ENCODE data around the gene CCL1. TPM values are rescaled to one million over a fixed set of nuclear protein-coding genes. Genes with fewer than 3 reads are reported as not detected.

The CCL1 gene
- total and polyA plus RNA-seq, 2 experiments from 2014 or later = not detected

DNA sequence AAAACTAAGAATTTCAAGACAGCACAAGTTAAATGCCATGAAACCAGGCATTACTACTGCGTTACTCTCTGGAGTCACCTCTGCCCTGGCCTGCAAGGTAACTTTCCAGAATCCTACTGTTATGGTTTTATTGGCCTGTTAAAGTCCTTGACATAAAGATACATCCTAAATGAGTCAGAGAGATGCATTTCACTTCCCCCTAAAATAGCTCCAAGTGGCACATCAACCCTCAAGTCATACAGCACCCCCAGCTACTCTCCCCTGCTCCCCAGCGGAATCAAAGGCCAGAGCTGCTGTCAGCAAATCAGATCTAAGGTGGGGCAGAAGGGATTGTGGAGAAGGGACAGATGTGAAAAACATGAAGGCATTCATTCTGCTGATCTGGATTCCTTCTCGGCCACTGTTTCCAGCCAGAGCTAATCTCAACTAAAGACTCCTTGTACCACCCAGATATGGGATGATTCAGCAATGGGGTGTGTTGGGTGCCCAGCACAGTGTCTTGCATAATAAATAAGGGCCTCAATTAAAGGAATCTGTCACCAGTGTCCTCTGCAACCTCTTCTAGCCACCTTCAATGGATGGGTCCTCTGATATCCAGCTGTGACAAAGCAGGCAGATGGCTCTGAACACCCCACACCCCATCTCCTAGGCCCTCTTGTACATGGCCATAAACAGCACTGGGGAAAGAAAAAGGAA, 8.5 kb upstream of the CCL1 start:
- H3K36me3 ChIP-seq (ENCODE audit: insufficient read depth) = no peaks in the 10 kb centered on the region
- H2AFZ ChIP-seq = no peak overlapping the region
- no peaks in the 10 kb centered on the region for H3F3A ChIP-seq (replicated peaks; ENCODE audit: low read depth)
- H3K9me3 Mint-ChIP-seq = no peaks in the 10 kb centered on the region
- no peak overlapping the region for H3K27ac ChIP-seq (ENCODE audit: low read depth)
- no peak overlapping the region for H3K4me3 ChIP-seq
- H3K4me1 ChIP-seq (ENCODE audit: insufficient read depth) = no peaks in the 10 kb centered on the region
- no peak overlapping the region for H3K27ac Mint-ChIP-seq
- H3K9me2 ChIP-seq (ENCODE audit: insufficient read depth) = 0 out of 2 replicates have a peak, but pooled peaks cover 6% of the 10 kb centered on the region
- H3K79me2 ChIP-seq (replicated peaks; ENCODE audit: insufficient read depth) = no peaks in the 10 kb centered on the region
- no peaks in the 10 kb centered on the region for H4K20me1 ChIP-seq (replicated peaks; ENCODE audit: insufficient read depth)
- DNase-seq (ENCODE audit: low spot score) (no peak), ATAC-seq (no peak)
- no peak overlapping the region for H3K4me3 Mint-ChIP-seq
- no peak for TF ChIP-seq STAT1 (IDR thresholded peaks at IDR 0.05; ENCODE audit: unreplicated experiment)
- TF ChIP-seq, protein P1, sequence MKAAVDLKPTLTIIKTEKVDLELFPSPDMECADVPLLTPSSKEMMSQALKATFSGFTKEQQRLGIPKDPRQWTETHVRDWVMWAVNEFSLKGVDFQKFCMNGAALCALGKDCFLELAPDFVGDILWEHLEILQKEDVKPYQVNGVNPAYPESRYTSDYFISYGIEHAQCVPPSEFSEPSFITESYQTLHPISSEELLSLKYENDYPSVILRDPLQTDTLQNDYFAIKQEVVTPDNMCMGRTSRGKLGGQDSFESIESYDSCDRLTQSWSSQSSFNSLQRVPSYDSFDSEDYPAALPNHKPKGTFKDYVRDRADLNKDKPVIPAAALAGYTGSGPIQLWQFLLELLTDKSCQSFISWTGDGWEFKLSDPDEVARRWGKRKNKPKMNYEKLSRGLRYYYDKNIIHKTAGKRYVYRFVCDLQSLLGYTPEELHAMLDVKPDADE (IDR thresholded peaks at IDR 0.05) = no peak
- TF ChIP-seq POLR2AphosphoS5 (IDR thresholded peaks at IDR 0.05; ENCODE audit: low read depth) = no peak
- TF ChIP-seq EZH2 (IDR thresholded peaks at IDR 0.05; ENCODE audit: low read depth, unreplicated experiment) = no peak
- TF ChIP-seq, protein P2, sequence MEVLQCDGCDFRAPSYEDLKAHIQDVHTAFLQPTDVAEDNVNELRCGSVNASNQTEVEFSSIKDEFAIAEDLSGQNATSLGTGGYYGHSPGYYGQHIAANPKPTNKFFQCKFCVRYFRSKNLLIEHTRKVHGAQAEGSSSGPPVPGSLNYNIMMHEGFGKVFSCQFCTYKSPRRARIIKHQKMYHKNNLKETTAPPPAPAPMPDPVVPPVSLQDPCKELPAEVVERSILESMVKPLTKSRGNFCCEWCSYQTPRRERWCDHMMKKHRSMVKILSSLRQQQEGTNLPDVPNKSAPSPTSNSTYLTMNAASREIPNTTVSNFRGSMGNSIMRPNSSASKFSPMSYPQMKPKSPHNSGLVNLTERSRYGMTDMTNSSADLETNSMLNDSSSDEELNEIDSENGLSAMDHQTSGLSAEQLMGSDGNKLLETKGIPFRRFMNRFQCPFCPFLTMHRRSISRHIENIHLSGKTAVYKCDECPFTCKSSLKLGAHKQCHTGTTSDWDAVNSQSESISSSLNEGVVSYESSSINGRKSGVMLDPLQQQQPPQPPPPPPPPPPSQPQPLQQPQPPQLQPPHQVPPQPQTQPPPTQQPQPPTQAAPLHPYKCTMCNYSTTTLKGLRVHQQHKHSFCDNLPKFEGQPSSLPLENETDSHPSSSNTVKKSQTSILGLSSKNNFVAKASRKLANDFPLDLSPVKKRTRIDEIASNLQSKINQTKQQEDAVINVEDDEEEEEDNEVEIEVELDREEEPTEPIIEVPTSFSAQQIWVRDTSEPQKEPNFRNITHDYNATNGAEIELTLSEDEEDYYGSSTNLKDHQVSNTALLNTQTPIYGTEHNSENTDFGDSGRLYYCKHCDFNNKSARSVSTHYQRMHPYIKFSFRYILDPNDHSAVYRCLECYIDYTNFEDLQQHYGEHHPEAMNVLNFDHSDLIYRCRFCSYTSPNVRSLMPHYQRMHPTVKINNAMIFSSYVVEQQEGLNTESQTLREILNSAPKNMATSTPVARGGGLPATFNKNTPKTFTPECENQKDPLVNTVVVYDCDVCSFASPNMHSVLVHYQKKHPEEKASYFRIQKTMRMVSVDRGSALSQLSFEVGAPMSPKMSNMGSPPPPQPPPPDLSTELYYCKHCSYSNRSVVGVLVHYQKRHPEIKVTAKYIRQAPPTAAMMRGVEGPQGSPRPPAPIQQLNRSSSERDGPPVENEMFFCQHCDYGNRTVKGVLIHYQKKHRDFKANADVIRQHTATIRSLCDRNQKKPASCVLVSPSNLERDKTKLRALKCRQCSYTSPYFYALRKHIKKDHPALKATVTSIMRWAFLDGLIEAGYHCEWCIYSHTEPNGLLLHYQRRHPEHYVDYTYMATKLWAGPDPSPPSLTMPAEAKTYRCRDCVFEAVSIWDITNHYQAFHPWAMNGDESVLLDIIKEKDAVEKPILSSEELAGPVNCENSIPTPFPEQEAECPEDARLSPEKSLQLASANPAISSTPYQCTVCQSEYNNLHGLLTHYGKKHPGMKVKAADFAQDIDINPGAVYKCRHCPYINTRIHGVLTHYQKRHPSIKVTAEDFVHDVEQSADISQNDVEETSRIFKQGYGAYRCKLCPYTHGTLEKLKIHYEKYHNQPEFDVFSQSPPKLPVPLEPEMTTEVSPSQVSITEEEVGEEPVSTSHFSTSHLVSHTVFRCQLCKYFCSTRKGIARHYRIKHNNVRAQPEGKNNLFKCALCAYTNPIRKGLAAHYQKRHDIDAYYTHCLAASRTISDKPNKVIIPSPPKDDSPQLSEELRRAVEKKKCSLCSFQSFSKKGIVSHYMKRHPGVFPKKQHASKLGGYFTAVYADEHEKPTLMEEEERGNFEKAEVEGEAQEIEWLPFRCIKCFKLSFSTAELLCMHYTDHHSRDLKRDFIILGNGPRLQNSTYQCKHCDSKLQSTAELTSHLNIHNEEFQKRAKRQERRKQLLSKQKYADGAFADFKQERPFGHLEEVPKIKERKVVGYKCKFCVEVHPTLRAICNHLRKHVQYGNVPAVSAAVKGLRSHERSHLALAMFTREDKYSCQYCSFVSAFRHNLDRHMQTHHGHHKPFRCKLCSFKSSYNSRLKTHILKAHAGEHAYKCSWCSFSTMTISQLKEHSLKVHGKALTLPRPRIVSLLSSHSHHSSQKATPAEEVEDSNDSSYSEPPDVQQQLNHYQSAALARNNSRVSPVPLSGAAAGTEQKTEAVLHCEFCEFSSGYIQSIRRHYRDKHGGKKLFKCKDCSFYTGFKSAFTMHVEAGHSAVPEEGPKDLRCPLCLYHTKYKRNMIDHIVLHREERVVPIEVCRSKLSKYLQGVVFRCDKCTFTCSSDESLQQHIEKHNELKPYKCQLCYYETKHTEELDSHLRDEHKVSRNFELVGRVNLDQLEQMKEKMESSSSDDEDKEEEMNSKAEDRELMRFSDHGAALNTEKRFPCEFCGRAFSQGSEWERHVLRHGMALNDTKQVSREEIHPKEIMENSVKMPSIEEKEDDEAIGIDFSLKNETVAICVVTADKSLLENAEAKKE (CRISPR knock-in tag; IDR thresholded peaks at IDR 0.05) = no peak
- TF ChIP-seq ZNF114 (CRISPR knock-in tag; IDR thresholded peaks at IDR 0.05) = no peak
- no peak for TF ChIP-seq ZNF331 (CRISPR knock-in tag; IDR thresholded peaks at IDR 0.05; ENCODE audit: low read depth)
- no peak for TF ChIP-seq EZH2phosphoT487 (IDR thresholded peaks at IDR 0.05; ENCODE audit: unreplicated experiment)
- TF ChIP-seq CREB1 (CRISPR knock-in tag; IDR thresholded peaks at IDR 0.05; ENCODE audit: low read depth) = no peak
- TF ChIP-seq, protein P3, sequence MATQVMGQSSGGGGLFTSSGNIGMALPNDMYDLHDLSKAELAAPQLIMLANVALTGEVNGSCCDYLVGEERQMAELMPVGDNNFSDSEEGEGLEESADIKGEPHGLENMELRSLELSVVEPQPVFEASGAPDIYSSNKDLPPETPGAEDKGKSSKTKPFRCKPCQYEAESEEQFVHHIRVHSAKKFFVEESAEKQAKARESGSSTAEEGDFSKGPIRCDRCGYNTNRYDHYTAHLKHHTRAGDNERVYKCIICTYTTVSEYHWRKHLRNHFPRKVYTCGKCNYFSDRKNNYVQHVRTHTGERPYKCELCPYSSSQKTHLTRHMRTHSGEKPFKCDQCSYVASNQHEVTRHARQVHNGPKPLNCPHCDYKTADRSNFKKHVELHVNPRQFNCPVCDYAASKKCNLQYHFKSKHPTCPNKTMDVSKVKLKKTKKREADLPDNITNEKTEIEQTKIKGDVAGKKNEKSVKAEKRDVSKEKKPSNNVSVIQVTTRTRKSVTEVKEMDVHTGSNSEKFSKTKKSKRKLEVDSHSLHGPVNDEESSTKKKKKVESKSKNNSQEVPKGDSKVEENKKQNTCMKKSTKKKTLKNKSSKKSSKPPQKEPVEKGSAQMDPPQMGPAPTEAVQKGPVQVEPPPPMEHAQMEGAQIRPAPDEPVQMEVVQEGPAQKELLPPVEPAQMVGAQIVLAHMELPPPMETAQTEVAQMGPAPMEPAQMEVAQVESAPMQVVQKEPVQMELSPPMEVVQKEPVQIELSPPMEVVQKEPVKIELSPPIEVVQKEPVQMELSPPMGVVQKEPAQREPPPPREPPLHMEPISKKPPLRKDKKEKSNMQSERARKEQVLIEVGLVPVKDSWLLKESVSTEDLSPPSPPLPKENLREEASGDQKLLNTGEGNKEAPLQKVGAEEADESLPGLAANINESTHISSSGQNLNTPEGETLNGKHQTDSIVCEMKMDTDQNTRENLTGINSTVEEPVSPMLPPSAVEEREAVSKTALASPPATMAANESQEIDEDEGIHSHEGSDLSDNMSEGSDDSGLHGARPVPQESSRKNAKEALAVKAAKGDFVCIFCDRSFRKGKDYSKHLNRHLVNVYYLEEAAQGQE (IDR thresholded peaks at IDR 0.05; ENCODE audit: unreplicated experiment) = no peak
- TF ChIP-seq, protein P4, sequence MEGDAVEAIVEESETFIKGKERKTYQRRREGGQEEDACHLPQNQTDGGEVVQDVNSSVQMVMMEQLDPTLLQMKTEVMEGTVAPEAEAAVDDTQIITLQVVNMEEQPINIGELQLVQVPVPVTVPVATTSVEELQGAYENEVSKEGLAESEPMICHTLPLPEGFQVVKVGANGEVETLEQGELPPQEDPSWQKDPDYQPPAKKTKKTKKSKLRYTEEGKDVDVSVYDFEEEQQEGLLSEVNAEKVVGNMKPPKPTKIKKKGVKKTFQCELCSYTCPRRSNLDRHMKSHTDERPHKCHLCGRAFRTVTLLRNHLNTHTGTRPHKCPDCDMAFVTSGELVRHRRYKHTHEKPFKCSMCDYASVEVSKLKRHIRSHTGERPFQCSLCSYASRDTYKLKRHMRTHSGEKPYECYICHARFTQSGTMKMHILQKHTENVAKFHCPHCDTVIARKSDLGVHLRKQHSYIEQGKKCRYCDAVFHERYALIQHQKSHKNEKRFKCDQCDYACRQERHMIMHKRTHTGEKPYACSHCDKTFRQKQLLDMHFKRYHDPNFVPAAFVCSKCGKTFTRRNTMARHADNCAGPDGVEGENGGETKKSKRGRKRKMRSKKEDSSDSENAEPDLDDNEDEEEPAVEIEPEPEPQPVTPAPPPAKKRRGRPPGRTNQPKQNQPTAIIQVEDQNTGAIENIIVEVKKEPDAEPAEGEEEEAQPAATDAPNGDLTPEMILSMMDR (conservative IDR thresholded peaks at IDR 0.05; ENCODE audit: low read depth in 2 of 2) = no peak
- no peak for TF ChIP-seq JUNB (IDR thresholded peaks at IDR 0.05; ENCODE audit: unreplicated experiment)
- no peak for TF ChIP-seq NANOG (IDR thresholded peaks at IDR 0.05; ENCODE audit: borderline replicate concordance)
- no peaks in the 10 kb centered on the region for H3K36me3 Mint-ChIP-seq (ENCODE audit: low read depth)
- peaks cover 7% of the 10 kb centered on the region for H3K27me3 Mint-ChIP-seq (ENCODE audit: insufficient read depth, low read depth, poor library complexity)
- H3K4me2 ChIP-seq = no peak overlapping the region
- no peaks in the 10 kb centered on the region for H3K27me3 ChIP-seq (ENCODE audit: insufficient read depth)
- peaks cover 9% of the 10 kb centered on the region; the same call in 2 of the 3 replicates for H3K4me1 Mint-ChIP-seq
